GM12878 (cell line): ENCODE results near the gene MYLK4. TPM values are rescaled to one million over a fixed set of nuclear protein-coding genes. Genes with fewer than 3 reads are reported as not detected.

Experiments
- ATAC-seq: fragments of 200-7000 bp; cut with Tn5 transposase; 3 replicates; pipeline ENCODE4 v1.9.1; 2020; ENCODE audit warnings: mild to moderate bottlenecking, moderate library complexity
- BruUV-seq: library from RNA; stranded (reverse); fragments of 400-500 nt; replicated peaks from 2 replicates; lab custom pipeline; 2021; lab: Mats Ljungman, UMichigan
- CTCF ChIA-PET: fragments of 300-600 bp; sonication (Branson Sonifier 250); formaldehyde crosslinking; extraction: SDS; loops from one replicate; lab custom pipeline; 2021; ENCODE audit warnings: inconsistent platforms; lab: Yijun Ruan, JAX
- POLR2A ChIA-PET: fragments of 350-600 bp; formaldehyde crosslinking; extraction: SDS; loops from one replicate; lab custom pipeline; 2021; ENCODE audit warnings: inconsistent platforms; lab: Charles Lee
- RAD21 ChIA-PET: fragments of 300-600 bp; sonication (Branson Sonifier 250); formaldehyde crosslinking; loops from one replicate; lab custom pipeline; 2023; ENCODE audit warnings: antibody characterized with exemption; ENCODE audit not compliant: unreplicated experiment; lab: Charles Lee
- SMC1A ChIA-PET: fragments of 300-600 bp; sonication (Branson Sonifier 250); formaldehyde crosslinking; loops from one replicate; lab custom pipeline; 2023; ENCODE audit not compliant: unreplicated experiment, uncharacterized antibody; lab: Charles Lee
- DNase-seq: peaks from one replicate; pipeline ENCODE4 v3.0.0-alpha.2; 2011; ENCODE audit warnings: low read depth, low spot score
- FAIRE-seq: peaks from 3 replicates; lab custom pipeline; 2011; peaks lifted over from hg19 to GRCh38; lab: Jason Lieb, UNC
- H2AFZ ChIP-seq: 2 replicates; pipeline ENCODE4 v1.6.0; 2011; ENCODE audit warnings: low read depth, low read length, control low read depth; ENCODE audit not compliant: control insufficient read depth
- H3K27ac ChIP-seq: 2 replicates; pipeline ENCODE4 v1.5.1; 2011; ENCODE audit warnings: control low read depth; ENCODE audit not compliant: control insufficient read depth, insufficient read depth
- H3K27me3 ChIP-seq, 2 experiments: replicated peaks in 1 of 2; 2 replicates each; pipeline versions ENCODE4 v1.6.0 to v1.6.1; 2011; ENCODE audit warnings: low read length in 1 of 2; ENCODE audit not compliant: control insufficient read depth in 2 of 2, insufficient read depth in 2 of 2
- H3K36me3 ChIP-seq, 2 experiments: 2 replicates each; pipeline ENCODE4 v1.5.1; 2011; ENCODE audit warnings: low read length in 1 of 2; ENCODE audit not compliant: control insufficient read depth in 2 of 2, insufficient read depth in 2 of 2
- H3K4me1 ChIP-seq: 2 replicates; pipeline ENCODE4 v1.6.1; 2011; ENCODE audit warnings: mild to moderate bottlenecking, low read length, moderate library complexity, mixed read lengths; ENCODE audit not compliant: control insufficient read depth, insufficient read depth
- H3K4me2 ChIP-seq: 2 replicates; pipeline ENCODE4 v1.6.0; 2011; ENCODE audit warnings: control low read depth; ENCODE audit not compliant: control insufficient read depth, insufficient read depth
- H3K4me3 ChIP-seq: fragments of 200-600 bp; sonication (generic); 2 replicates; pipeline ENCODE4 v1.5.1; 2016
- H3K79me2 ChIP-seq: 2 replicates; pipeline ENCODE4 v1.6.0; 2011; ENCODE audit warnings: low read length; ENCODE audit not compliant: control insufficient read depth, insufficient read depth
- H3K9ac ChIP-seq: 2 replicates; pipeline ENCODE4 v1.8.0; 2011; ENCODE audit warnings: low read length, control low read depth, mixed read lengths; ENCODE audit not compliant: control insufficient read depth, insufficient read depth
- H3K9me3 ChIP-seq: replicated peaks from 3 replicates; pipeline ENCODE4 v1.5.1; 2011; ENCODE audit warnings: mild to moderate bottlenecking, low read length; ENCODE audit not compliant: control insufficient read depth, insufficient read depth
- H4K20me1 ChIP-seq: 2 replicates; pipeline ENCODE4 v1.6.0; 2011; ENCODE audit not compliant: control insufficient read depth, insufficient read depth
- CEBPZ ChIP-seq: fragments of 150-350 bp; IDR thresholded peaks from 2 replicates; pipeline ENCODE4 v1.6.1; 2016; ENCODE audit warnings: low read depth, low read length
- CHD2 ChIP-seq: IDR thresholded peaks from 2 replicates; pipeline ENCODE4 v1.6.1; 2011; ENCODE audit warnings: low read depth, low read length, improper control_type of control experiment, borderline replicate concordance
- CREB1 ChIP-seq: IDR thresholded peaks from 2 replicates; pipeline ENCODE4 v1.6.1; 2012; ENCODE audit warnings: low read depth, mild to moderate bottlenecking, inconsistent platforms
- CREM ChIP-seq: IDR thresholded peaks from 2 replicates; pipeline ENCODE4 v1.6.1; 2014; ENCODE audit warnings: antibody characterized with exemption, low read depth
- IKZF2 ChIP-seq, 2 experiments: fragments of 450-650 bp; IDR thresholded peaks; 2 replicates each; pipeline ENCODE4 v1.6.1; 2017; ENCODE audit warnings: mild to moderate bottlenecking in 2 of 2, moderate library complexity in 2 of 2
- MEF2B ChIP-seq: fragments of 450-650 bp; IDR thresholded peaks from 2 replicates; pipeline ENCODE4 v1.6.1; 2018; ENCODE audit warnings: mild to moderate bottlenecking, moderate library complexity; ENCODE audit not compliant: partially characterized antibody, poor library complexity, severe bottlenecking
- MLLT1 ChIP-seq: fragments of 450-650 bp; IDR thresholded peaks from 2 replicates; pipeline ENCODE4 v1.6.1; 2016; ENCODE audit warnings: mild to moderate bottlenecking
- MYB ChIP-seq: fragments of 150-350 bp; IDR thresholded peaks from 2 replicates; pipeline ENCODE4 v1.6.1; 2014; ENCODE audit warnings: mild to moderate bottlenecking, low read depth, low read length, borderline replicate concordance
- NBN ChIP-seq: fragments of 450-650 bp; IDR thresholded peaks from 2 replicates; pipeline ENCODE4 v1.6.1; 2016
- NFYA ChIP-seq: IDR thresholded peaks from 2 replicates; pipeline ENCODE4 v1.6.1; 2011; ENCODE audit warnings: low read depth, mild to moderate bottlenecking, low read length, improper control_type of control experiment, borderline replicate concordance
- NR2C2 ChIP-seq: IDR thresholded peaks from 2 replicates; pipeline ENCODE4 v1.6.1; 2011; ENCODE audit warnings: borderline replicate concordance, low read depth; ENCODE audit not compliant: control insufficient read depth, insufficient read length
- NR2F1 ChIP-seq: fragments of 450-650 bp; conservative IDR thresholded peaks from 2 replicates; pipeline ENCODE4 v1.6.1; 2017; ENCODE audit warnings: mild to moderate bottlenecking
- NRF1 ChIP-seq: conservative IDR thresholded peaks from 2 replicates; pipeline ENCODE4 v1.6.1; 2011; ENCODE audit warnings: mild to moderate bottlenecking, low read depth, low read length, improper control_type of control experiment
- RCOR1 ChIP-seq: conservative IDR thresholded peaks from 2 replicates; pipeline ENCODE4 v1.6.1; 2012; ENCODE audit warnings: low read depth, low read length, improper control_type of control experiment
- SMAD5 ChIP-seq: IDR thresholded peaks from 2 replicates; pipeline ENCODE4 v1.6.1; 2016; ENCODE audit warnings: antibody characterized with exemption, low read depth
- SP1 ChIP-seq: IDR thresholded peaks from one replicate; pipeline ENCODE4 v1.6.1; 2011; ENCODE audit warnings: low read depth, low read length
- TCF7 ChIP-seq: IDR thresholded peaks from 2 replicates; pipeline ENCODE4 v1.6.1; 2014; ENCODE audit warnings: antibody characterized with exemption, borderline replicate concordance
- WGBS: methylation state at CpG from one replicate; pipeline ENCODE4 v1.1.6; 2016; ENCODE audit warnings: low lambda C conversion rate; ENCODE audit not compliant: insufficient replicate concordance, insufficient coverage; ENCODE audit errors: missing lambda C conversion rate; 5-methylcytosine and 5-hydroxymethylcytosine counted together
- in situ Hi-C: fragments of 300-500 bp; cut with MboI; formaldehyde crosslinking; loops from 9 replicates; pipeline ENCODE4 v1.14.3; 2018; ENCODE audit warnings: mixed read lengths
- intact Hi-C: fragments of 100-400 bp; cut with micrococcal nuclease; formaldehyde crosslinking; loops from one replicate; pipeline ENCODE4 v1.14.2; 2022; ENCODE audit not compliant: unreplicated experiment
- polyA plus RNA-seq, 11 experiments: library from polyadenylated mRNA; depleted of rRNA in 4 of 11; unstranded in 6 of 11; stranded (reverse) in 5 of 11; fragments of >200 nt; fragmentation: Nextera tagmentation in 4 of 11; fragmentation: Illumina TruSeq in 1 of 11; extraction: Ambion mirVana in 4 of 11; extraction: Trizol in 1 of 11; gene quantifications; 1 replicate in 1 of 11; 2 replicates in 10 of 11; pipeline versions ENCODE4 v1.2.1 to v1.2.3, GENCODE V29; 2011 to 2016; ENCODE audit warnings: inconsistent platforms in 2 of 11, missing spikeins in 2 of 11, low read depth in 1 of 11
- total RNA-seq, 4 experiments: library from RNA; depleted of rRNA in 3 of 4; stranded (reverse); fragments of >200 nt in 3 of 4; fragmentation: Illumina TruSeq in 1 of 4; extraction: Trizol in 1 of 4; gene quantifications; 2 replicates each; pipeline versions ENCODE4 v1.2.1 to v1.2.3, GENCODE V29; 2013 to 2021

Gene MYLK4
- total and polyA plus RNA-seq, 10 of the 15 experiments (the other 5 are each of a cell fraction or from before 2014, with no cell fraction given) = under 0.01 to 0.09 (median 0.05) TPM; not detected in 1

GRCh38 chr6:2623295-2623694, 127.4 kb downstream of the MYLK4 start:
- no peak overlapping the region for H3K27ac ChIP-seq
- SMC1A ChIA-PET = interaction anchor here (1.4 kb wide), 1 partner anchor 8 kb away, joined by 3 read pairs; no protein-coding TSS in a partner anchor
- FAIRE-seq = no peak
- H3K9ac ChIP-seq = no peak overlapping the region
- in situ Hi-C loops (no loop called here), intact Hi-C loops (no loop called here)
- ATAC-seq = no peak
- RAD21 ChIA-PET = no interaction called here
- H2AFZ ChIP-seq = no peak overlapping the region
- H3K27me3 ChIP-seq = peaks cover 3 to 6% of the 10 kb centered on the region in 2 experiments
- no peak overlapping the region for H3K4me2 ChIP-seq
- CTCF ChIA-PET = interaction anchor here (0.9 kb wide), 1 partner anchor 11 kb away, joined by 3 read pairs; no protein-coding TSS in a partner anchor
- WGBS = 38% methylated on average over 10 of the region's 10 CpGs
- H3K9me3 ChIP-seq = no peaks in the 10 kb centered on the region
- TF ChIP-seq NFYA (no peak), NRF1 (no peak), NR2F1 (no peak), MYB (no peak), CHD2 (no peak), MEF2B (no peak), SP1 (no peak), NBN (no peak), TCF7 (no peak), NR2C2 (no peak), CREB1 (no peak), CEBPZ (no peak), SMAD5 (no peak), MLLT1 (no peak), IKZF2 (IDR thresholded peaks at IDR 0.05) (no peak), CREM (no peak), RCOR1 (no peak)
- H3K4me1 ChIP-seq = no peaks in the 10 kb centered on the region
- DNase-seq = no peak
- no TSS peak for BruUV-seq
- no peaks in the 10 kb centered on the region for H3K36me3 ChIP-seq
- POLR2A ChIA-PET = no interaction called here
- no peaks in the 10 kb centered on the region for H3K79me2 ChIP-seq
- no peak overlapping the region for H3K4me3 ChIP-seq
- no peaks in the 10 kb centered on the region for H4K20me1 ChIP-seq
